Heart left ventricle (tissue), 16 donors: Measurements from ENCODE around the gene TUBB. TPM values are rescaled to one million over a fixed set of nuclear protein-coding genes. Genes with fewer than 3 reads are reported as not detected.

ENCODE experiments used
- ATAC-seq, 4 donors: fragments of 200-7000 bp; cut with Tn5 transposase; one replicate each; pipeline ENCODE4 v1.9.1; 2020 to 2022; ENCODE audit warnings: moderate library complexity in 4 of 4, mild to moderate bottlenecking in 3 of 4, moderate number of reproducible peaks in 1 of 4
- DNase-seq, 5 donors: peaks; one replicate each; pipeline ENCODE4 v3.0.0-alpha.2; 2020
- H3K27ac ChIP-seq, 12 donors: fragments of 200-600 bp; sonication (generic) in 4 of 12; one replicate each; pipeline versions ENCODE4 v1.5.0 to v1.8.0; 2016 to 2022; ENCODE audit warnings: mild to moderate bottlenecking in 2 of 12
- H3K27me3 ChIP-seq, 9 donors: fragments of 200-600 bp; sonication (generic) in 2 of 9; one replicate each; pipeline versions ENCODE4 v1.5.1 to v1.8.0; 2016 to 2022; ENCODE audit warnings: mild to moderate bottlenecking in 3 of 9
- H3K36me3 ChIP-seq, 9 donors: fragments of 200-600 bp; sonication (generic) in 2 of 9; one replicate each; pipeline versions ENCODE4 v1.5.0 to v1.8.0; 2018 to 2022; ENCODE audit warnings: mild to moderate bottlenecking in 2 of 9
- H3K4me1 ChIP-seq, 12 donors: fragments of 200-600 bp; sonication (generic) in 4 of 12; one replicate each; pipeline versions ENCODE4 v1.5.0 to v1.8.0; 2016 to 2022; ENCODE audit warnings: mild to moderate bottlenecking in 3 of 12
- H3K4me3 ChIP-seq, 12 donors: fragments of 200-600 bp; sonication (generic) in 4 of 12; one replicate each; pipeline versions ENCODE4 v1.5.0 to v1.8.0; 2017 to 2022; ENCODE audit warnings: mild to moderate bottlenecking in 9 of 12, moderate library complexity in 4 of 12
- H3K9me3 ChIP-seq, 12 donors: fragments of 200-600 bp; sonication (generic) in 4 of 12; one replicate each; pipeline versions ENCODE4 v1.5.0 to v1.8.0; 2016 to 2022; ENCODE audit warnings: mild to moderate bottlenecking in 1 of 12
- POLR2A ChIP-seq, 2 donors: fragments of 450-650 bp; IDR thresholded peaks; one replicate each; pipeline ENCODE4 v1.6.1; 2017; ENCODE audit warnings: antibody characterized with exemption in 2 of 2, mild to moderate bottlenecking in 2 of 2, moderate library complexity in 2 of 2
- WGBS, 4 donors: extraction: QIAGEN DNeasy Blood & Tissue Kit in 2 of 4; methylation state at CpG; one replicate each; pipeline versions ENCODE4 v1.1.5 to v1.1.7; 2013 to 2018; 5-methylcytosine and 5-hydroxymethylcytosine counted together
- intact Hi-C, 10 donors: fragments of 100-400 bp; cut with DNase I; formaldehyde crosslinking; loops; one replicate each; pipeline versions ENCODE4 v1.11.1 to v1.14.2; 2022
- polyA plus RNA-seq, 2 donors: library from polyadenylated mRNA; stranded (reverse); fragments of 200-250 nt; gene quantifications; one replicate each; pipeline ENCODE4 v1.2.3, GENCODE V29; 2013
- total RNA-seq, 9 donors: library from RNA; depleted of rRNA in 2 of 9; stranded (reverse); fragments of >200 nt in 2 of 9; fragmentation: NEBNext Ultra II Directional in 3 of 9; extraction: Animal tissue kit (Norgen Biotek cat#: 25700) in 3 of 9; gene quantifications; one replicate each; pipeline versions ENCODE4 v1.1.0 to v1.2.4, GENCODE V29; 2016 to 2023
- TF ChIP-seq, protein P1 (sequence below), 12 donors: fragments of 200-600 bp; sonication (generic) in 4 of 12; IDR thresholded peaks; one replicate each; pipeline versions ENCODE4 v1.5.0 to v1.8.0; 2018 to 2022; ENCODE audit warnings: antibody characterized with exemption in 12 of 12, mild to moderate bottlenecking in 5 of 12
- donor health status: ischemic (EF 13 %, LVEDD 7.1; RV severe dilation, severe dysfunction).
- donor health status: healthy with polysubstance abuse.
- donor health status: DM: no; HTN: yes; CAD: no.
- donor health status: DM: no; HTN: no; CAD: no.
- donor health status: ischemic (EF 25% LVEDD 6.9; RV normal size, moderate dysfunction).
- donor health status: ischemic (EF 25% LVEDD 5.7; RV mildly dilated, moderate dysfunction).
- donor health status: healthy.
- donor health status: DM: yes; HTN: yes; CAD: no.
- donor health status: ischemic (EF 35%, LVEDD 5.7; RV mildly dilated, moderate dysfunction).
- donor health status: nonischemic (EF 11% LVEDD 7.7; RV severe dilation, severe dysfunction).
- donor health status: DM: yes; HTN: yes; CAD: no.
- donor health status: PGD.
- donor health status: ischemic (EF 29% LVEDD 5.4; RV normal size, mild dysfunction).
- donor health status: nonischemic (EF 23%, LVEDD 6.1; RV moderate dilation, normal function).

TUBB gene
- total and polyA plus RNA-seq, 11 donors, result 183 to 497 (median 238) TPM

DNA sequence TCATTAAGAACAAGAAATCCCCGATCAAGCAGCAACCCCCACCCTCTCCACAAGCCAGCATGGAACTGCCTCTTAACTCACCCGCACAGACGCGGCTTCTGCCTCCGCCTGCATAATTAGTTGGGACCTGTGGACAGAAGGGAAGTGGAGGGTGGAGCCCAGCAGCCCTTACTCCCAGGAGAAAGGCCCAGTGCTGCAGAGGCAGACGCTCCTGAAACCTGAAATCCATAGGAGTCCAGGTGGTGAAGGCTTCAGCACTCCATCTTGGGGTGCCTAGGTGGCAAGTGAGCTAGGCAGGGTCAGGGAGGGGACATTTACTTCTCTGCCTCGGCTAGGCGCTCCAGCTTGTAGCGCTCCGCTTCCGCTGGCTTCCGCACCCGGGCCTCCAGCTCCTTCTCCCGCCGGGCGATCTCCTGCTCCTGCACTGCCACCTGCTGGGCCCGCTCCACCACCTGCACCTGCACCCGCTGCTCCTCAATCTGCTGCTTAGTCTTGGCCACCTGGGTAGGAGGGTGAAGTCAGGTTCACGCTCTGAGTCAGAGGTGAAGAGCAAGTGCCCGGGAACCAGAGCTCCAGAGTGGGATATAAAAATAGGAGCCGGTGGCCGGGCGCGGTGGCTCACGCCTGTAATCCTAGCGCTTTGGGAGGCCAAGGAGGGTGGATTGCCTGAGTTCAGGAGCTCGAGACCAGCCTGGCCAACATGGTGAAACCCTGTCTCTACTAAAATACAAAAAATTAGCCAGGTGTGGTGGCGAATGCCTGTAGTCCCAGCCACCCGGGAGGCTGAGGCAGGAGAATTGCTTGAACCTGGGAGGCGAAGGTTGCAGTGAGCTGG lies 10.7 kb downstream of the TUBB start:
- WGBS, 4 donors, result 42 to 56% (median 44%) methylated on average over 30 of the region's 30 CpGs
- Histone ChIP-seq H3K4me1 (peaks cover 0 to 25% (median 12%) of the 10 kb centered on the region in 12 donors), H3K9me3 (no peaks in the 10 kb centered on the region), H3K36me3 (peaks cover 0 to 100% (median 95%) of the 10 kb centered on the region in 9 donors), H3K4me3 (peak overlapping the region in 1 of 12 donors; percentile 30), H3K27ac (peak overlapping the region in 5 of 12 donors; percentile 15 to 64 (median 29)), H3K27me3 (no peaks in the 10 kb centered on the region)
- ATAC-seq (peak; percentile 58 to 85 (median 75)), DNase-seq (peak; percentile 65 to 82 (median 71))
- intact Hi-C loops, result loop anchor here in 1 of 10 donors (2.0 to 10.0 kb wide), 2 partner anchors 52 to 154 kb away; partner anchors contain the start of gene DDR1
- TF ChIP-seq, protein P1, sequence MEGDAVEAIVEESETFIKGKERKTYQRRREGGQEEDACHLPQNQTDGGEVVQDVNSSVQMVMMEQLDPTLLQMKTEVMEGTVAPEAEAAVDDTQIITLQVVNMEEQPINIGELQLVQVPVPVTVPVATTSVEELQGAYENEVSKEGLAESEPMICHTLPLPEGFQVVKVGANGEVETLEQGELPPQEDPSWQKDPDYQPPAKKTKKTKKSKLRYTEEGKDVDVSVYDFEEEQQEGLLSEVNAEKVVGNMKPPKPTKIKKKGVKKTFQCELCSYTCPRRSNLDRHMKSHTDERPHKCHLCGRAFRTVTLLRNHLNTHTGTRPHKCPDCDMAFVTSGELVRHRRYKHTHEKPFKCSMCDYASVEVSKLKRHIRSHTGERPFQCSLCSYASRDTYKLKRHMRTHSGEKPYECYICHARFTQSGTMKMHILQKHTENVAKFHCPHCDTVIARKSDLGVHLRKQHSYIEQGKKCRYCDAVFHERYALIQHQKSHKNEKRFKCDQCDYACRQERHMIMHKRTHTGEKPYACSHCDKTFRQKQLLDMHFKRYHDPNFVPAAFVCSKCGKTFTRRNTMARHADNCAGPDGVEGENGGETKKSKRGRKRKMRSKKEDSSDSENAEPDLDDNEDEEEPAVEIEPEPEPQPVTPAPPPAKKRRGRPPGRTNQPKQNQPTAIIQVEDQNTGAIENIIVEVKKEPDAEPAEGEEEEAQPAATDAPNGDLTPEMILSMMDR (IDR thresholded peaks at IDR 0.05), result peak; percentile 50 to 75 (median 60)
- TF ChIP-seq POLR2A (IDR thresholded peaks at IDR 0.05), result no peak

GRCh38 chr6:30732237-30732943 lies 12.2 kb downstream of the TUBB start:
- whole genome bisulfite sequencing, 4 donors, result 93 to 95% (median 94%) methylated on average over 12 of the region's 12 CpGs
- no peak for ATAC-seq
- H3K27ac ChIP-seq, result no peak overlapping the region

GRCh38 chr6:30735668-30736314 lies 15.6 kb downstream of the TUBB start:
- Histone ChIP-seq H3K4me1 (peaks cover 0 to 57% (median 32%) of the 10 kb centered on the region in 12 donors), H3K27me3 (no peaks in the 10 kb centered on the region), H3K36me3 (peaks cover 0 to 100% (median 95%) of the 10 kb centered on the region in 9 donors), H3K9me3 (no peaks in the 10 kb centered on the region), H3K27ac (no peak overlapping the region), H3K4me3 (no peak overlapping the region)
- WGBS, 4 donors, result 83 to 93% (median 85%) methylated on average over 8 of the region's 8 CpGs
- ATAC-seq (no peak), DNase-seq (no peak)
- intact Hi-C loops, result loop anchor here in 1 of 10 donors (10.0 kb wide), 1 partner anchor 149 kb away; the partner anchor contains the start of gene DDR1
- TF ChIP-seq, protein P1 (IDR thresholded peaks at IDR 0.05), result no peak
- TF ChIP-seq POLR2A (IDR thresholded peaks at IDR 0.05), result no peak

More at GRCh38 chr6:30732237-30732943, 12.2 kb downstream of the TUBB start:
- H3K4me1 ChIP-seq, result peaks cover 0 to 34% (median 19%) of the 10 kb centered on the region in 12 donors
- H3K9me3 ChIP-seq, result no peaks in the 10 kb centered on the region
- intact Hi-C loops, result loop anchor here in 1 of 10 donors (10.0 kb wide), 1 partner anchor 152 kb away; the partner anchor contains the start of gene DDR1
- H3K36me3 ChIP-seq, result peaks cover 0 to 100% (median 95%) of the 10 kb centered on the region in 9 donors
- no peak for TF ChIP-seq POLR2A (IDR thresholded peaks at IDR 0.05)
- no peaks in the 10 kb centered on the region for H3K27me3 ChIP-seq
- DNase-seq, result no peak
- H3K4me3 ChIP-seq, result no peak overlapping the region

DNA sequence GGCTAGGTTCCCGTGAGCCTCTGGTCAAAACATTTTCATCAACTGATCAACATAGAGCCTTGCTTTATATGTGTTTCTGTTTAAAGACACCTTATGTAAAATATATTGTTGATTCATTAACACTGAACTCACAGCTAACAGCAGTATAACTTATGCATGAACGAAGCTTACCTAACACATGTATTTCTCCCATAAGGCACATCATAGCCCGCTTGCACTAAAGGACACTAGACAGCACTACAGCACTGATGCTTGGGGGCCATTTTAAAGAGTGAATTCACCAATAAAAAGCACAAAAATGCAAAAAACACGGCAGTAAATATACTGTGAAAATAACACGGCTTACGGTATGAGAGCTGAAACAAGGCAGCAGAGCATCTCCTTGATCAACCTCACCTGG lies 18.4 kb downstream of the TUBB start:
- no peak for TF ChIP-seq POLR2A (IDR thresholded peaks at IDR 0.05)
- TF ChIP-seq, protein P1 (IDR thresholded peaks at IDR 0.05), result no peak
- no peak for ATAC-seq
- DNase-seq, result no peak
- intact Hi-C loops, result loop anchor here in 1 of 10 donors (10.0 kb wide), 1 partner anchor 146 kb away; the partner anchor contains the start of gene DDR1
- Histone ChIP-seq H3K27ac (peak overlapping the region in 2 of 12 donors; percentile 44 to 80), H3K36me3 (peaks cover 0 to 80% (median 79%) of the 10 kb centered on the region in 9 donors), H3K4me1 (peaks cover 3 to 62% (median 41%) of the 10 kb centered on the region in 12 donors), H3K4me3 (no peak overlapping the region), H3K27me3 (no peaks in the 10 kb centered on the region), H3K9me3 (no peaks in the 10 kb centered on the region)
- 88 to 90% (median 90%) methylated on average over 6 of the region's 6 CpGs for WGBS, 4 donors
